GM19467 (cell line): ENCODE measurements around the gene GPR39.
"Not testable (repeated sequence)": the region's sequence is repeated elsewhere in the genome, so short reads cannot be mapped to it uniquely, and the experiment has no call there.

Source experiments
- ATAC-seq: cut with Tn5 transposase; IDR thresholded peaks from one replicate; pipeline ENCODE4 v1.9.1; 2021; ENCODE audit warnings: mild to moderate bottlenecking, moderate library complexity; ENCODE audit not compliant: unreplicated experiment

Gene GPR39

GRCh38 chr2:132416723-132417395 is at the start of gene GPR39:
GPR39 (plus strand) TSS chr2:132416805.
- ATAC-seq: no peak

GRCh38 chr2:132368191-132368590 is 48.4 kb upstream of the GPR39 start:
- ATAC-seq: no peak

- ATAC-seq: no peak
Observed at GRCh38 chr2:132372276-132372675, 44.3 kb upstream of the GPR39 start.

- no peak for ATAC-seq
Observed at GRCh38 chr2:132373391-132374135, 43.0 kb upstream of the GPR39 start.

- ATAC-seq: no peak
Observed at GRCh38 chr2:132374151-132374550, 42.5 kb upstream of the GPR39 start.

GRCh38 chr2:132374551-132374950 is 42.1 kb upstream of the GPR39 start:
- no peak for ATAC-seq

GRCh38 chr2:132374961-132375360 is 41.6 kb upstream of the GPR39 start:
- ATAC-seq: no peak

GRCh38 chr2:132381376-132381775 is 35.2 kb upstream of the GPR39 start:
- no peak for ATAC-seq

GRCh38 chr2:132383956-132384355 is 32.6 kb upstream of the GPR39 start:
- no peak for ATAC-seq

- no peak for ATAC-seq
Observed at GRCh38 chr2:132384491-132385151, 32.0 kb upstream of the GPR39 start.

GRCh38 chr2:132387126-132387525 is 29.5 kb upstream of the GPR39 start:
- ATAC-seq: no peak

GRCh38 chr2:132390076-132390475 is 26.5 kb upstream of the GPR39 start:
- no peak for ATAC-seq

- ATAC-seq: no peak
Observed at GRCh38 chr2:132391378-132391777, 25.2 kb upstream of the GPR39 start.

- no peak for ATAC-seq
Observed at GRCh38 chr2:132392221-132392620, 24.4 kb upstream of the GPR39 start.

- ATAC-seq: no peak
Observed at GRCh38 chr2:132392879-132393278, 23.7 kb upstream of the GPR39 start.

- not testable (repeated sequence) for ATAC-seq
Observed at GRCh38 chr2:132397042-132397441, 19.6 kb upstream of the GPR39 start.

GRCh38 chr2:132400169-132400900 is 16.3 kb upstream of the GPR39 start:
- ATAC-seq: no peak

- no peak for ATAC-seq
Observed at GRCh38 chr2:132400901-132401240, 15.7 kb upstream of the GPR39 start.

GRCh38 chr2:132401326-132401725 is 15.3 kb upstream of the GPR39 start:
- ATAC-seq: no peak

- ATAC-seq: no peak
Observed at GRCh38 chr2:132403146-132403545, 13.5 kb upstream of the GPR39 start.

GRCh38 chr2:132404056-132404455 is 12.5 kb upstream of the GPR39 start:
- ATAC-seq: no peak
